GM18858 (cell line): ENCODE data around the gene OR10J5.

Experiments used
- ATAC-seq: cut with Tn5 transposase; IDR thresholded peaks from one replicate; pipeline ENCODE4 v1.9.1; 2021; ENCODE audit not compliant: unreplicated experiment

Gene OR10J5

DNA sequence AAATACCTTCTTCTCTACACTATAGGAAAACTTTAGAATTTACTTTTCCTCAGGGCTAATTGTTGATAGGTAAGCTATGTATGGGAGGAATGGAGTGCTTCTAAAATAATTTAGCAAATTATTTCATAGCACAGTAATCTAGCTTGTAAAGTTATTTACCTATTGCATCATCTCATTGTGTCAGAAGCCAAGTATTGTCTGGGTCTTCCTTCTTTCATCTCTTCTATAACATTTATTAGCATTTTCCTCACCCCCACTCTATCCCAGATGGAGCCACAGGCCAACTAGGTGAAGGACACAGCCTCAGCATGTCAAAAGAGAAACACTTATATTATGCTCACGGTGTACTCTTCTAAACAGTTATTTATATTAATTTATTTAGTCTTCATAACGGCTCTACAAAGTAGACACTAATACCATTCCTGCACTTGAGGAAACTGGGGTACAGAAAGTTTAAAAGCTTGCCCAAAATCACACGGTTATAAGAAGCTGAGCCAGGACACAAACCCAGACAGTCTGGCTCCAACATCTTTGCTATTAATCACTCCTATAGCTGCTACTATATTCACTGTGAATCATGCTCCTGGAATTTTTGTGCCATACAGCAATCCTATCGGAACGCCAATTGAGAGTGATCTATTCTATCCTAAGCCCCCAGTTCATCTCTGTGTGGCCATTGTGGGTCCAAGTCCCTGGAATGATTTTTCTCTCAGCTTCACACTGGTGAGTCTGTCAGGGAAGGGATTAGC is 43.1 kb downstream of the OR10J5 start:
- ATAC-seq, result no peak
